Neural cell (in vitro differentiated cells): ENCODE data around the gene PEAK1.
"Not testable (repeated sequence)": the region's sequence is repeated elsewhere in the genome, so short reads cannot be mapped to it uniquely, and the experiment has no call there.

Experiments used
- EZH2 ChIP-seq: fragments of 200-600, 300-800 bp; shearing (Covaris generic), sonication (generic); IDR thresholded peaks from 2 replicates; pipeline ENCODE4 v1.6.1; 2014; ENCODE audit warnings: antibody characterized with exemption, low read length, borderline replicate concordance, mild to moderate bottlenecking; ENCODE audit not compliant: insufficient read depth, poor library complexity, severe bottlenecking
- POLR2AphosphoS5 ChIP-seq: IDR thresholded peaks from 2 replicates; pipeline ENCODE4 v1.6.1; 2012
- TF ChIP-seq, protein P1 (sequence below): IDR thresholded peaks from 2 replicates; pipeline ENCODE4 v1.6.1; 2012; ENCODE audit warnings: borderline replicate concordance
- TF ChIP-seq, protein P2 (sequence below): fragments of 450-650 bp; IDR thresholded peaks from 2 replicates; pipeline ENCODE4 v1.5.1; 2014; ENCODE audit warnings: antibody characterized with exemption, mild to moderate bottlenecking, moderate library complexity; ENCODE audit not compliant: poor library complexity, severe bottlenecking

DNA sequence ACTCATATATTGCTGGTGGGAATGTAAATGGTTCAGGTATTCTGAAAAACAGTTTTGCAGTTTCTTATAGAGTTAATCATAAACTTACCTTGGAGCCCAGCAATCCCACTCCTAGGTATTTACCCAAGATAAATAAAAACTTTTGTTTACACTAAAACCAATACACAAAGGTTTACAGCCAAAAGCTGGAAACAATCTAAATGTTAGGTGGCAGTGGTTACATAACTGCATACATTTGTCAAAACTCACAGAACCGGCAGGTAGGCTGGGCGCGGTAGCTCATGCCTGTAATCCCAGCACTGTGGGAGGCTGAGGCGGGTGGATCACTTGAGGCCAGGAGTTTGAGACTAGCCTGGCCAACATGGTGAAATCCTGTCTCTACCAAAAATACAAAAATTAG lies 235.6 kb downstream of the PEAK1 start:
- TF ChIP-seq, protein P1, sequence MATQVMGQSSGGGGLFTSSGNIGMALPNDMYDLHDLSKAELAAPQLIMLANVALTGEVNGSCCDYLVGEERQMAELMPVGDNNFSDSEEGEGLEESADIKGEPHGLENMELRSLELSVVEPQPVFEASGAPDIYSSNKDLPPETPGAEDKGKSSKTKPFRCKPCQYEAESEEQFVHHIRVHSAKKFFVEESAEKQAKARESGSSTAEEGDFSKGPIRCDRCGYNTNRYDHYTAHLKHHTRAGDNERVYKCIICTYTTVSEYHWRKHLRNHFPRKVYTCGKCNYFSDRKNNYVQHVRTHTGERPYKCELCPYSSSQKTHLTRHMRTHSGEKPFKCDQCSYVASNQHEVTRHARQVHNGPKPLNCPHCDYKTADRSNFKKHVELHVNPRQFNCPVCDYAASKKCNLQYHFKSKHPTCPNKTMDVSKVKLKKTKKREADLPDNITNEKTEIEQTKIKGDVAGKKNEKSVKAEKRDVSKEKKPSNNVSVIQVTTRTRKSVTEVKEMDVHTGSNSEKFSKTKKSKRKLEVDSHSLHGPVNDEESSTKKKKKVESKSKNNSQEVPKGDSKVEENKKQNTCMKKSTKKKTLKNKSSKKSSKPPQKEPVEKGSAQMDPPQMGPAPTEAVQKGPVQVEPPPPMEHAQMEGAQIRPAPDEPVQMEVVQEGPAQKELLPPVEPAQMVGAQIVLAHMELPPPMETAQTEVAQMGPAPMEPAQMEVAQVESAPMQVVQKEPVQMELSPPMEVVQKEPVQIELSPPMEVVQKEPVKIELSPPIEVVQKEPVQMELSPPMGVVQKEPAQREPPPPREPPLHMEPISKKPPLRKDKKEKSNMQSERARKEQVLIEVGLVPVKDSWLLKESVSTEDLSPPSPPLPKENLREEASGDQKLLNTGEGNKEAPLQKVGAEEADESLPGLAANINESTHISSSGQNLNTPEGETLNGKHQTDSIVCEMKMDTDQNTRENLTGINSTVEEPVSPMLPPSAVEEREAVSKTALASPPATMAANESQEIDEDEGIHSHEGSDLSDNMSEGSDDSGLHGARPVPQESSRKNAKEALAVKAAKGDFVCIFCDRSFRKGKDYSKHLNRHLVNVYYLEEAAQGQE = not testable (repeated sequence)
- TF ChIP-seq EZH2, POLR2AphosphoS5: not testable (repeated sequence)
- TF ChIP-seq, protein P2, sequence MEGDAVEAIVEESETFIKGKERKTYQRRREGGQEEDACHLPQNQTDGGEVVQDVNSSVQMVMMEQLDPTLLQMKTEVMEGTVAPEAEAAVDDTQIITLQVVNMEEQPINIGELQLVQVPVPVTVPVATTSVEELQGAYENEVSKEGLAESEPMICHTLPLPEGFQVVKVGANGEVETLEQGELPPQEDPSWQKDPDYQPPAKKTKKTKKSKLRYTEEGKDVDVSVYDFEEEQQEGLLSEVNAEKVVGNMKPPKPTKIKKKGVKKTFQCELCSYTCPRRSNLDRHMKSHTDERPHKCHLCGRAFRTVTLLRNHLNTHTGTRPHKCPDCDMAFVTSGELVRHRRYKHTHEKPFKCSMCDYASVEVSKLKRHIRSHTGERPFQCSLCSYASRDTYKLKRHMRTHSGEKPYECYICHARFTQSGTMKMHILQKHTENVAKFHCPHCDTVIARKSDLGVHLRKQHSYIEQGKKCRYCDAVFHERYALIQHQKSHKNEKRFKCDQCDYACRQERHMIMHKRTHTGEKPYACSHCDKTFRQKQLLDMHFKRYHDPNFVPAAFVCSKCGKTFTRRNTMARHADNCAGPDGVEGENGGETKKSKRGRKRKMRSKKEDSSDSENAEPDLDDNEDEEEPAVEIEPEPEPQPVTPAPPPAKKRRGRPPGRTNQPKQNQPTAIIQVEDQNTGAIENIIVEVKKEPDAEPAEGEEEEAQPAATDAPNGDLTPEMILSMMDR = not testable (repeated sequence)
